NT2/D1 (cell line): ENCODE measurements around the gene GPR132.

Experiments used
- DNase-seq: peaks from one replicate; pipeline ENCODE4 v3.0.0-alpha.2; 2011; ENCODE audit warnings: low read depth, low spot score
- H3K27me3 ChIP-seq: 2 replicates; pipeline ENCODE4 v1.6.0; 2011; ENCODE audit warnings: mild to moderate bottlenecking; ENCODE audit not compliant: insufficient read length, insufficient read depth
- H3K36me3 ChIP-seq: 2 replicates; pipeline ENCODE4 v1.6.1; 2011; ENCODE audit warnings: mild to moderate bottlenecking, low read length, mixed read lengths; ENCODE audit not compliant: insufficient read depth, insufficient read length
- H3K4me1 ChIP-seq: 2 replicates; pipeline ENCODE4 v1.5.1; 2011; ENCODE audit not compliant: insufficient read depth, insufficient read length
- H3K4me3 ChIP-seq: 2 replicates; pipeline ENCODE4 v1.5.1; 2011; ENCODE audit warnings: low read depth; ENCODE audit not compliant: insufficient read length
- H3K9ac ChIP-seq: 2 replicates; pipeline ENCODE4 v1.6.0; 2011; ENCODE audit warnings: low read depth; ENCODE audit not compliant: insufficient read length
- H3K9me3 ChIP-seq: 2 replicates; pipeline ENCODE4 v1.5.1; 2011; ENCODE audit warnings: mild to moderate bottlenecking, low read length; ENCODE audit not compliant: insufficient read depth
- SUZ12 ChIP-seq: IDR thresholded peaks from 2 replicates; pipeline ENCODE4 v1.6.1; 2011; ENCODE audit not compliant: insufficient read length, insufficient read depth; ENCODE audit errors: extremely low read depth
- YY1 ChIP-seq: IDR thresholded peaks from 2 replicates; pipeline ENCODE4 v1.6.1; 2011; ENCODE audit not compliant: insufficient read length, insufficient read depth
- ZNF274 ChIP-seq: IDR thresholded peaks from 2 replicates; pipeline ENCODE4 v1.6.1; 2011; ENCODE audit warnings: mild to moderate bottlenecking, low read depth, low read length

The GPR132 gene

DNA sequence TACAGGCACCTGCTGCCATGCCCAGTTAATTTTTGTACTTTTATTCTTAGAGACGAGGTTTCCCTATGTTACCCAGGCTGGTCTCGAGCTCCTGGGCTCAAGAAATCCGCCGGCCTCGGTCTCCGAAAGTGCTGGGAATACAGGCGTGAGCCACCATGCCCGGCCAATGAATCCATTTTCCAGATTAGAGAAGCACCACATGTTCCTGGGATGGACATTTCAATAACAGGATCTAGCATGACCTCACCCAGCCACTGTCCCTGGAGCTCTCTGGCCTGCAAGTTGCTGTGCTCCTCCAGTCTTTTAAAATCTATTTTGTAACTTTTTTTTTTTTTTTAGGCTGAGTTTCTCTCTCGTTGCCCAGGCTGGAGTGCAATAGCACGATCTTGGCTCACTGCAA, 2.2 kb downstream of the GPR132 start:
- Histone ChIP-seq H3K4me1 (peaks cover 15% of the 10 kb centered on the region), H3K9me3 (no peaks in the 10 kb centered on the region), H3K27me3 (no peaks in the 10 kb centered on the region), H3K9ac (no peak overlapping the region), H3K4me3 (no peak overlapping the region), H3K36me3 (no peaks in the 10 kb centered on the region)
- DNase-seq = no peak
- TF ChIP-seq ZNF274 (no peak), SUZ12 (no peak), YY1 (no peak)

DNA sequence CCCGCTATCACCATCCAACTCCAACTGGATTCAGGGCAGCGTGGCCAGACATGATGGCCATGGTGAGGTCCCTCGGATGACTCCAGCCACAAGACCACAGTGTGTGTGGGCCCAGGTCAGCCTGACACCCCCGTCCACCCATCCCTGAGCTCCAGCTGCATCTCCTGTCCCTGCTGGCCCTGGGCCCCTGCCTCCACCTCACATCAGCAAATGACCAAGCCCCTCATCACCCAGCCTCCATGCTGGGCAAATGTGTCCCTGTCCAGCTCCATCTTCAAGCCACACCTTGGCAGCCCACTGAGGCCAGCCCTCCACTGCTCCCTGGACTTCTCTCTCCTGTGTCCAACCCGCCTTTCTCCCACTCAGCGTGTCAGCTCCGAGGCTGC, 3.2 kb downstream of the GPR132 start:
- no peaks in the 10 kb centered on the region for H3K9me3 ChIP-seq
- H3K36me3 ChIP-seq = no peaks in the 10 kb centered on the region
- H3K9ac ChIP-seq = no peak overlapping the region
- TF ChIP-seq ZNF274 (no peak), YY1 (no peak), SUZ12 (no peak)
- no peak overlapping the region for H3K4me3 ChIP-seq
- H3K27me3 ChIP-seq = no peaks in the 10 kb centered on the region
- H3K4me1 ChIP-seq = peaks cover 15% of the 10 kb centered on the region
- no peak for DNase-seq

DNA sequence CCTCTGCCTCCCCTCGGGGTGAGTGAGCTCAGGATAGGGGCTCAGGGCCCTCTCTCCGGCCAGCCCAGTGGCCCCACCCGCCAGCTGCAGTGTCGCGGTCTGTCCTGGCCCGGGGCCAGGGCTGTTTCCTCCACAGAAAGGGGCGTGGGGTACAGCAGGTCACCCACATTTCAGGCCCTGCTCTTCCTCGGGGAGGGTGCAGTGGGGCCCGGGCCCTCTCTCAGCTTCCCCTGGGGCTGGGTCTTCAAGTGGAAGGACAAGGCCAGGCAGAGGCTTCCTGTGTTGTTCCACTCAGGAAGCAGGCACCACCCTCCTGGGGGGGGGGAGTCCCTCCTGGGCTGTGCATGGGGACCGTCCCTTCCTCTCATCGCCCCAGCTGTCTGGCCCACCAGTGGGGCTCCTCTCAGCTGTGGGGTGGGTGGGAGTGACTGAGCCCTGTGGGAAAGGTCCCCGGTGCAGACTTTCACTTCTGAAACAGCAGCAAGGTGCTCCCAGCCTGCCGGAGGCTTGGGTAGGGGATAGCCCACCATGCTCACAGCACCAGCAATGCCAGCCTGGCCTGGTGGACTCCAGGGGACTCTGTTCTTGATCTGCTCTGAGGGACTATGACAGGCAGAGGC, 3.7 kb downstream of the GPR132 start:
- TF ChIP-seq SUZ12 (no peak), ZNF274 (no peak), YY1 (no peak)
- Histone ChIP-seq H3K36me3 (no peaks in the 10 kb centered on the region), H3K4me3 (no peak overlapping the region), H3K9me3 (no peaks in the 10 kb centered on the region), H3K4me1 (peaks cover 15% of the 10 kb centered on the region), H3K27me3 (no peaks in the 10 kb centered on the region), H3K9ac (no peak overlapping the region)
- no peak for DNase-seq

DNA sequence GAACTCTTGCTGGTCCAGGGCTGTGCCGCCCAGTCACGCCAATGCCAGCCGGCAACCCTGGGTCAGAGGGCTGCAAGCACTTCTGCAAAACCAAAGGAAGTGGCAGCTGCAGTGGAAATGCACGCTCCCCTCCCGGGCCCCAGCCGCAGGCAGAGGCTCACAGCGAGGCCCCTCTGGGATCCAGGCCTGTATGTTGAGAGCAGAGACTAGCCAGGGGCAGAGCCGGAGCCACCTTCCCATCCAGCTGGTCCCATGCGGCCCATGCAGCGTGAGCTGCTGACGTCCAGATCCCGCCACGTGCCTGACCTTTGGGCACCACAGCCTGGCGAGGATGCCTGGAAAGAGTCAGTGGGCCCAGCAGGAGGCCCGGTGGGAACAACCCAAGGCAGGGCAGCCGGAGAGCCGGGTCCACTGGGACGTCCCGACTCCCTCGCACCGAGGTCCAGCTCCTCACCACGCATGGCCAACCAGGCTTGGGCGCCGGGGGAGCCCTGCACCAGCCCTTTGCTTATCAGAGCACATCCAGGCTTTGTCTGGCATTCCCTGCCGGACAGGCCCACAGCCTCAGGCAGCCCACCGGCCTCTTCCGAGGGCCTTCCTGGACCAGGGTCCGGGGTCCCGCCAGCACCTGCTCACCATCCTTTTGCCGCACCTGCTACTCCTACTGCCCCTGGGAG, 4.3 kb downstream of the GPR132 start:
- no peak overlapping the region for H3K4me3 ChIP-seq
- no peaks in the 10 kb centered on the region for H3K27me3 ChIP-seq
- DNase-seq = no peak
- peaks cover 17% of the 10 kb centered on the region for H3K4me1 ChIP-seq
- no peaks in the 10 kb centered on the region for H3K9me3 ChIP-seq
- no peaks in the 10 kb centered on the region for H3K36me3 ChIP-seq
- no peak for TF ChIP-seq SUZ12
- TF ChIP-seq ZNF274 = no peak
- TF ChIP-seq YY1 = no peak
- H3K9ac ChIP-seq = no peak overlapping the region

DNA sequence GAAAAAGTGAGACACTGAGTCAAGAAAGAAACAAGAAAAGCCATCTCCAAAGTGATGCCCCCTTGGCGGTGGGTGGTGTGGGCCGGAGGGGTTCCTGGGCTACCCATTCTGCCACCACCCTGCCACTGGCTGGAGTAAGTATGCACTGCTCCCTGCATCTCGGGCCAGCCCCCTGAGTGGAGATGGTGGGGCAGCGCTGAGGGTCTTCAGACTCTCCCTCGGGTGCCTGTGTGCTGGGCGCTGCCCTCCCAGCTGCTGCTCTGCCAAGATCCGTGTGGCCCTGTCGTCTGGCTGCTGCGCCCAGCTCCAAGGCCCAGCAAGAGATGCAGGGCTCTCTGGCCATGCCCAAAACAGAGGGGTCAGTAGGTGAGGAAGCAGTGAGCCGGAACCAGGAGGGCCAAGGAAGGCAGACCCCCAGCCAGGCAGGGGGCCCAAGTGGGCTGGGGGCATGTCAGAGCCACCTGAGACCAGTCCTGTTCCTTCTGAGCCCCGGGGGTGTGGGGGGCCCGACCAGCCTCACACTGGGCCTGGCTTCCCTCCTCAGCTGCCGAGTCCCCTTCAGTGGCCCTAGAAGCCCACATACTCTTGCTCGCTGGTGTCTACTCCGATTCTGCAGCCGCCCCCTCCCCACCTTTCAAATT, 5.2 kb downstream of the GPR132 start:
- no peak overlapping the region for H3K4me3 ChIP-seq
- H3K9ac ChIP-seq = no peak overlapping the region
- no peak for DNase-seq
- no peaks in the 10 kb centered on the region for H3K27me3 ChIP-seq
- peaks cover 12% of the 10 kb centered on the region for H3K4me1 ChIP-seq
- no peaks in the 10 kb centered on the region for H3K9me3 ChIP-seq
- TF ChIP-seq SUZ12 = no peak
- TF ChIP-seq ZNF274 = no peak
- TF ChIP-seq YY1 = no peak
- no peaks in the 10 kb centered on the region for H3K36me3 ChIP-seq

DNA sequence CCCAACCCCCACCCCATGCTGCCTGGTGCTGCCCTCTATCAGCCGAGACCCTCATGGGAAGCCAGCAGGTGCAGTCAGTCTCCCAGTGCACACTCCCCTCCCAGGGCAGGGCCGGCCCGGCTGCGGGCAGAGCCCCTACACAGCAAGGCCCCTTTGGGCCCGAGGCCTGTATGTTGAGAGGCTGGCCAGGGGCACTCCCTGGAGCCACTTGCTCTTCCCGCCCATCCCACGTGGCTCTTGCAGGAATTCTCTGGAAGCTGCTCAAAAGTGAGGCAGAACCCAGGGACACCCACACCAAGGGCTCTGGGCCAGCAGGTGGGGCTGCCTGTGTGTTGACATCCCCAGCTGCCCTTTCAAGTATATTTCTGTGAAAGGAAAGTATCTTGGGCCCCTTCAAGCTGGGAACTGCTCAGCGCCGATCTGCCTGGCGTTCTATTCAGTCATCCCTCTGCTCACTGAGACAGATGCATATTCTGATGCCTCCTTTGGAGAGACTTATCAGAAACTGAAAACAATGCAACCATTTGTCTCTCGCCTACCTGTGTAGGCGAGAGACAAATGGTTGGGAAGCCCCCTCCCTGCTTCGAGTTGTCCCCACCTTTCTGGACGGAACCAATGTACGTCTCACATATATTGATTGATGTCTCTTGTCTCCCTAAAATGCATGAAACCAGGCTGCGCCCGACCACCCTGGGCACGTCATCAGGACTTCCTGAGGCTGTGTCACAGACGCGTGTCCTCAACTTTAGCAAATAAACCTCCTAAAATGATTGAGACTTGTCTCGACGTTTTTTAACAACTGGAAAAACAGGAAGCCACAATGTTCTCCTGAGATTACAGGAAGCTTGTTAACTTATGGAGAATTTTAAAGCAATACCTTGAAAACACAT, 6.0 kb downstream of the GPR132 start:
- TF ChIP-seq SUZ12 (no peak), ZNF274 (no peak), YY1 (no peak)
- no peak for DNase-seq
- no peaks in the 10 kb centered on the region for H3K9me3 ChIP-seq
- H3K27me3 ChIP-seq = no peaks in the 10 kb centered on the region
- no peak overlapping the region for H3K4me3 ChIP-seq
- H3K9ac ChIP-seq = no peak overlapping the region
- H3K4me1 ChIP-seq = peaks cover 12% of the 10 kb centered on the region
- H3K36me3 ChIP-seq = no peaks in the 10 kb centered on the region

DNA sequence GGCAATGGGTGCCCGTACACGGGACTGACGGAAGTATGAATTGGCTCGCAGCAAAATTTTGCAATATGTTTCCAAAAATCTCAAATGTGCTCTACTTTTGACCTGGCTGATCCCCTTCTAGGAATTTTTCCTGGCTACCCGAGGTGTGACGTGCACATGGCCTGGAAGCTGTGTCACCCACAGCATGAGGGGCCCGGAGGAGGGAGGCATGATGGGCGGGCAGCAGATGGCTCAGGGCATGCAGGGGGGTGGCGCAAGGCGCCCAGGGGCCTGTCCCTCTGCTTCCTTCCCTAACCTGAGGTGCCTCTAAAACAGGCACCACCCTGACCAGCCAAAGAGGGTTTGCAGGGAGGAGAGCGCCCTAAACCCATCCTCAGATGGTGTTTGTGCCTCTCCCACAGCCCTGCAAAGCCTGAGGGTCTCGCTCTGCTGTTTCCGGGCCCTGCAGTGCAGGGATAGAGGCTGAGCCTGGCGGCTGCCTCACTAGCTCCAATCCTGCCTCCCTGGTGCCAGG, 6.7 kb downstream of the GPR132 start:
- no peaks in the 10 kb centered on the region for H3K36me3 ChIP-seq
- peaks cover 12% of the 10 kb centered on the region for H3K4me1 ChIP-seq
- H3K27me3 ChIP-seq = no peaks in the 10 kb centered on the region
- DNase-seq = no peak
- no peak for TF ChIP-seq ZNF274
- TF ChIP-seq SUZ12 = no peak
- no peaks in the 10 kb centered on the region for H3K9me3 ChIP-seq
- H3K9ac ChIP-seq = no peak overlapping the region
- no peak overlapping the region for H3K4me3 ChIP-seq
